HEK293T (cell line): ENCODE data around the gene STARD13.

ENCODE experiments used
- CTCF ChIA-PET: fragments of 350-600 bp; formaldehyde crosslinking; extraction: SDS; loops from one replicate; lab custom pipeline; 2021; ENCODE audit warnings: antibody characterized with exemption, inconsistent platforms; lab: Yijun Ruan, JAX
- POLR2A ChIA-PET: fragments of 350-600 bp; formaldehyde crosslinking; extraction: SDS; loops from one replicate; lab custom pipeline; 2020; ENCODE audit warnings: antibody characterized with exemption, inconsistent platforms; lab: Yijun Ruan, JAX
- DNase-seq: peaks from one replicate; pipeline ENCODE4 v3.0.0; 2012; ENCODE audit warnings: mixed read lengths; ENCODE audit errors: extremely low spot score
- ARNT ChIP-seq: fragments of 450-650 bp; IDR thresholded peaks from 2 replicates; pipeline ENCODE4 v1.6.1; 2017; ENCODE audit warnings: mild to moderate bottlenecking
- BHLHE40 ChIP-seq: fragments of 450-650 bp; IDR thresholded peaks from 2 replicates; pipeline ENCODE4 v1.6.1; 2016; ENCODE audit warnings: mild to moderate bottlenecking, moderate library complexity, borderline replicate concordance
- CTBP1 ChIP-seq: fragments of 450-650 bp; IDR thresholded peaks from 2 replicates; pipeline ENCODE4 v1.6.1; 2016; ENCODE audit warnings: borderline replicate concordance
- ELF4 ChIP-seq: fragments of 450-650 bp; IDR thresholded peaks from 2 replicates; pipeline ENCODE4 v1.6.1; 2017; ENCODE audit warnings: antibody characterized with exemption
- FOXA1 ChIP-seq: fragments of 450-650 bp; IDR thresholded peaks from 2 replicates; pipeline ENCODE4 v1.6.1; 2016; ENCODE audit warnings: mild to moderate bottlenecking
- FOXK2 ChIP-seq: fragments of 450-650 bp; IDR thresholded peaks from 2 replicates; pipeline ENCODE4 v1.6.1; 2016; ENCODE audit warnings: mild to moderate bottlenecking
- FOXM1 ChIP-seq: fragments of 450-650 bp; IDR thresholded peaks from 2 replicates; pipeline ENCODE4 v1.6.1; 2017; ENCODE audit warnings: mild to moderate bottlenecking, borderline replicate concordance
- HDGF ChIP-seq: fragments of 450-650 bp; IDR thresholded peaks from 2 replicates; pipeline ENCODE4 v1.6.1; 2017; ENCODE audit warnings: antibody characterized with exemption, borderline replicate concordance
- L3MBTL2 ChIP-seq: fragments of 450-650 bp; conservative IDR thresholded peaks from 2 replicates; pipeline ENCODE4 v1.6.1; 2016; ENCODE audit warnings: mild to moderate bottlenecking
- LEF1 ChIP-seq: fragments of 450-650 bp; IDR thresholded peaks from 2 replicates; pipeline ENCODE4 v1.6.1; 2017; ENCODE audit warnings: mild to moderate bottlenecking, borderline replicate concordance
- NFRKB ChIP-seq: fragments of 450-650 bp; IDR thresholded peaks from 2 replicates; pipeline ENCODE4 v1.6.1; 2016; ENCODE audit warnings: mild to moderate bottlenecking, moderate library complexity
- SP1 ChIP-seq: fragments of 450-650 bp; IDR thresholded peaks from 2 replicates; pipeline ENCODE4 v1.6.1; 2017
- SUZ12 ChIP-seq: fragments of 450-650 bp; IDR thresholded peaks from 2 replicates; pipeline ENCODE4 v1.6.1; 2016; ENCODE audit warnings: mild to moderate bottlenecking
- TARDBP ChIP-seq: fragments of 450-650 bp; IDR thresholded peaks from 2 replicates; pipeline ENCODE4 v1.6.1; 2016
- ZNF384 ChIP-seq: fragments of 450-650 bp; IDR thresholded peaks from 2 replicates; pipeline ENCODE4 v1.6.1; 2016
- TF ChIP-seq, protein P1 (sequence below): fragments of 450-650 bp; IDR thresholded peaks from 2 replicates; pipeline ENCODE4 v1.6.1; 2016

Gene STARD13

DNA sequence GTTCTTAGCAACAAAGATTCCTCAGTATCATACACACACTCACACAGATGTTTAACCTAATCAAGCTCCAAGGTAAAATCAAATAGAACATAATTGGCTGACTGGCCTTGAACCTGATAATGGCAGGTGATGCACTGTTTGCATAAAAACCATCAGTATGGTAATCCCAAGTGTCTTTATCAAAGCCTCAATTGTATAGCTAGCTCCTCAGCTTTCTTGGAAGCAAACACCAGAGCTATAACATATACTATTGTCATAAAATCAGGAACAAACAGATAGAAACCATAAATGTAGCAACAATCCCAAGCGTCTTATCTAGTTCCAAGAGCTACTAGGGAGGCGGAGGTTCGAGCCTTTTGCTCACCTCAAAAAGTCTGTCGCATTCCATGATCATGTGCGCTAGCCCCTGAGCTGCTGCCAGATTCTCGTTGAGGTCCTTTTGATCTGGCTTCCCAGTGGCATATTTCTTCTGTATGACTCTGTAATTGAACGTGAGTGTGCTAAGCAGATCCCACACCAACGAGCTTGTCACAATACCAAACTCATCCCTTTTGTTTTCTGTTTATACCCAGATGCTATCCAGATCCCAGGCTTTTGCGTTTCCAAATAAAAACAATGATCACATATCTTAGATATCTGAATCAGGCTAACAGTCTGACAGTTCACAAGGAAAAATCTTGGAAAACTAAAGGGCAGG is 174.0 kb downstream of the STARD13 start:
- no peak for TF ChIP-seq BHLHE40
- TF ChIP-seq ZNF384: no peak
- TF ChIP-seq SUZ12: no peak
- TF ChIP-seq L3MBTL2: no peak
- no peak for TF ChIP-seq HDGF
- TF ChIP-seq ARNT: no peak
- no peak for TF ChIP-seq FOXK2
- TF ChIP-seq TARDBP: no peak
- TF ChIP-seq LEF1: no peak
- TF ChIP-seq, protein P1, sequence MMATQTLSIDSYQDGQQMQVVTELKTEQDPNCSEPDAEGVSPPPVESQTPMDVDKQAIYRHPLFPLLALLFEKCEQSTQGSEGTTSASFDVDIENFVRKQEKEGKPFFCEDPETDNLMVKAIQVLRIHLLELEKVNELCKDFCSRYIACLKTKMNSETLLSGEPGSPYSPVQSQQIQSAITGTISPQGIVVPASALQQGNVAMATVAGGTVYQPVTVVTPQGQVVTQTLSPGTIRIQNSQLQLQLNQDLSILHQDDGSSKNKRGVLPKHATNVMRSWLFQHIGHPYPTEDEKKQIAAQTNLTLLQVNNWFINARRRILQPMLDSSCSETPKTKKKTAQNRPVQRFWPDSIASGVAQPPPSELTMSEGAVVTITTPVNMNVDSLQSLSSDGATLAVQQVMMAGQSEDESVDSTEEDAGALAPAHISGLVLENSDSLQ: no peak
- no peak for TF ChIP-seq CTBP1
- TF ChIP-seq FOXM1: no peak
- no peak for TF ChIP-seq FOXA1
- no peak for TF ChIP-seq SP1
- no peak for TF ChIP-seq NFRKB
- no peak for TF ChIP-seq ELF4
- POLR2A ChIA-PET: no interaction called here
- CTCF ChIA-PET: no interaction called here
- DNase-seq: no peak

DNA sequence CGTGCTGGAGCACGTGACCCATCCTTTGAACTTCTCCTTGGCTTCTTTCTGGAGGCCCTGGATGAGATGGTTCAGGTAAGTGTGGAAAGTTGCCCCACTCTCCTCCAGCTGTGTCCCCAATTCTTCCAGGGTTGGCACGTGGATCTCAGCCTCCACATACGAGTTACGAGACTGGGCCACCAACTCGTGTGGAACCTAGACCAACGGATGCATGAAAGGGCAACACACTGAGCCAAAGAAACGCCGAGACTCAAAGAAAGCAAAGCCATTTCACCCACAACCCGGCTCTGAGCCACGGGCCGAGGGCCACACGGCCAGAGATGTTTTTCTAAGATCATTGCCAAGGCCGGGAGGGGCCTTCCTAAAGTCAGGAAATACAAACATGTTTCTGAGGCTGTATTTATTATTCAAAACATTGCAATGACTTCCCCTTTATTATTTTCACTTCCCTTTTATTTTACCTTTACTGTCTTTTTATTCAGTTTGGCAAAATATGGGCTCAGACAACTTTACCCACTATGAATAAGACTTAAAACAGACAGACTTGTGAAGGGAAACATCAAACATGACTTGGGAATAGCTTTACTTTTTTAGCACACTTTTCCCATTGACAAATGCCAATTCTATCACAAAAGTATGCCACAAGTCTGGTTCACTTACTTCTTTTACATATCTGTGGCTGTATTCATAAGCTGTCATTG is 174.7 kb downstream of the STARD13 start:
- no peak for DNase-seq

DNA sequence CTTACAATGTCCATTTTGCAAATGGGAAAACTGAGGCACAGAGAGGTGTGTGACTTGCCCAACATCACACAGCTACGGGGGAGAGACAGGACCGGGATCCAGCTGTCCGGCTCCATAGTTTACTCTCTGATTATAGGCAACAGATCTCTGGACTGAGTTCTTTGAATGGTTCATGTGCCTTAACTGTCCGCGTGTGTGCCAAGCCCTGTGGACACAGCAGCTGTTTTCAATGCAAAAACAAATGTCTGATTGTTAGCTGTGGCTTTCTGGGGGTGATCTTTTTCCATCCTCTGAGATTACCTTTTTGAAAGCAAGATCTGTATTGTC is 175.2 kb downstream of the STARD13 start:
- no peak for DNase-seq
- ChIA-PET POLR2A (no interaction called here), CTCF (no interaction called here)
- TF ChIP-seq ZNF384: no peak
- no peak for TF ChIP-seq SP1
- no peak for TF ChIP-seq FOXM1
- no peak for TF ChIP-seq CTBP1
- TF ChIP-seq FOXK2: no peak
- no peak for TF ChIP-seq NFRKB

More for the DNA sequence above, 174.7 kb downstream of the STARD13 start:
- CTCF ChIA-PET: no interaction called here
- TF ChIP-seq NFRKB (no peak), BHLHE40 (no peak), CTBP1 (no peak), FOXK2 (no peak), HDGF (no peak), ARNT (no peak), SUZ12 (no peak), FOXA1 (no peak)
- POLR2A ChIA-PET: no interaction called here

DNA sequence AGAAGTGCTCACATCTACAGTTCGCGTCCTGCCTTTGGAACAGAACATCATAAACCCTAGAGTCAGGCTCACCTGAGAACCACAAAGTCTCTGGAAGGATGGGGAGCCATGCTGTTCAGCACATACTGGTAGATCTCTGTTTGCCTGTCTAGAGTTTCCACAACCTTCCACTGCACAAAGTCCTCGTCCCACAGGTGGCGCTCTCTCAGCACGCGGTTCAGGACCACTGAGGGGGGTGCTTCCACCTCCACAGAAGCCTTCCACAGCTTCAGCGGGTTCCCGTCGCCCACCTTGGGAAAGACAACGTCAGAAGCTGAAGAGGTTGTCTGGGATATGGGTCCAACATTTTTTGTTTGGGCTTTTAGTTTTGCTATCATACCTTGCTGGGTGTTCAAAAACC is 175.8 kb downstream of the STARD13 start:
- ChIA-PET CTCF (no interaction called here), POLR2A (no interaction called here)
- TF ChIP-seq BHLHE40 (no peak), L3MBTL2 (no peak), LEF1 (no peak), FOXK2 (no peak), NFRKB (no peak), SP1 (no peak), FOXA1 (no peak), CTBP1 (no peak), ZNF384 (no peak), TARDBP (no peak), ELF4 (no peak), HDGF (no peak), ARNT (no peak), FOXM1 (no peak)
- TF ChIP-seq, protein P1: no peak
- no peak for DNase-seq

DNA sequence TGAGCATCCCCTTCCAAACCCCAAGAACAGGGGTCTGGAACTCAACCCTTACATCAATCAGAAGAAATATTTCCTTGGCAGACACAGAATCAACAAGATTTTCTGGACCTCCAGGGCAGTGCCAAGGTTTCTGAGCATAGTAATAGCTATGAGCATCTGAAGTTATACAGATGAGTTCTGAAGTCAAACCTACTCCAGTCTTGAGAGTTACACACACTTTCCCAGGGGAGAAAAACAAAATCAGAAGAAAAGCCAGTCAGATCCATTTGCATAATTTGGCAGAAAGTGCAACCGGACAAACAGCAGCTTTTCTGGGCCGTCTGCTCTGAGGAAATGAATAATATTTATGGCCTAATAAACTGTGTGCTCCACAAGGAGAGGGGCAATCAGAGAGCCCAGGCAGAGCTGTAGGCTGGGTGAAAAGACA is 176.3 kb downstream of the STARD13 start:
- DNase-seq: no peak
- POLR2A ChIA-PET: no interaction called here
- TF ChIP-seq FOXK2 (no peak), LEF1 (no peak), ELF4 (no peak), ZNF384 (no peak), SUZ12 (no peak), TARDBP (no peak), BHLHE40 (no peak), HDGF (no peak)
- TF ChIP-seq, protein P1: no peak
- CTCF ChIA-PET: no interaction called here

DNA sequence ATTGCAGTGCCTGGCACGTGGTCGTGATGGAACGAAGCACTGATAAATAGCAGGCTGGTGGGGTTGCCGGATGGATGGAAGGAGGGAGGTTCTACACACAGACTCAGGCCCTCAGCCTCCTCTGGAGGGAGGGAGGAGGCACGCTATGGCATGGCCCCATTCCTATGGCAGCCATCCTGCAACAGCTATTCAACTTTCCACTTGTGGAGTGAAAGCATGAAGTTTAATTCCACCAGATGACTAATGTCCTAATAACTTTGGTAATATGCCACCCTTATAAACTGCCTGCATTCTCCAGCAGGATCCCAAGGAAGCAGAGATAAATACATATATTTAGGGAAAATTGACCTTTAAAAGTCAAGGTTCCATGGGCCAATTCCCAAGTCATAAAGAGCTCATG is 176.9 kb downstream of the STARD13 start:
- CTCF ChIA-PET: no interaction called here
- TF ChIP-seq LEF1: no peak
- no peak for DNase-seq
- POLR2A ChIA-PET: no interaction called here
